ENCODE measurements around the gene PLXNB1. TPM values are rescaled to one million over a fixed set of nuclear protein-coding genes. Genes with fewer than 3 reads are reported as not detected.

PLXNB1 gene
- total and polyA plus RNA-seq, 2 experiments from 2014 or later = 49.0 to 144 TPM

GRCh38 chr3:48435223-48435595, 5.3 kb upstream of the PLXNB1 start:
- no peaks in the 10 kb centered on the region for H3K9me2 ChIP-seq (ENCODE audit: insufficient read depth)
- no peak for TF ChIP-seq ZNF114 (CRISPR knock-in tag; IDR thresholded peaks at IDR 0.05)
- no peak for TF ChIP-seq JUNB (IDR thresholded peaks at IDR 0.05; ENCODE audit: unreplicated experiment)
- TF ChIP-seq CREB1 (CRISPR knock-in tag; IDR thresholded peaks at IDR 0.05; ENCODE audit: low read depth) = no peak
- TF ChIP-seq, protein P1, sequence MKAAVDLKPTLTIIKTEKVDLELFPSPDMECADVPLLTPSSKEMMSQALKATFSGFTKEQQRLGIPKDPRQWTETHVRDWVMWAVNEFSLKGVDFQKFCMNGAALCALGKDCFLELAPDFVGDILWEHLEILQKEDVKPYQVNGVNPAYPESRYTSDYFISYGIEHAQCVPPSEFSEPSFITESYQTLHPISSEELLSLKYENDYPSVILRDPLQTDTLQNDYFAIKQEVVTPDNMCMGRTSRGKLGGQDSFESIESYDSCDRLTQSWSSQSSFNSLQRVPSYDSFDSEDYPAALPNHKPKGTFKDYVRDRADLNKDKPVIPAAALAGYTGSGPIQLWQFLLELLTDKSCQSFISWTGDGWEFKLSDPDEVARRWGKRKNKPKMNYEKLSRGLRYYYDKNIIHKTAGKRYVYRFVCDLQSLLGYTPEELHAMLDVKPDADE (IDR thresholded peaks at IDR 0.05) = no peak
- no peak for TF ChIP-seq ZNF331 (CRISPR knock-in tag; IDR thresholded peaks at IDR 0.05; ENCODE audit: low read depth)
- TF ChIP-seq NANOG (IDR thresholded peaks at IDR 0.05; ENCODE audit: borderline replicate concordance) = no peak
- TF ChIP-seq, protein P2, sequence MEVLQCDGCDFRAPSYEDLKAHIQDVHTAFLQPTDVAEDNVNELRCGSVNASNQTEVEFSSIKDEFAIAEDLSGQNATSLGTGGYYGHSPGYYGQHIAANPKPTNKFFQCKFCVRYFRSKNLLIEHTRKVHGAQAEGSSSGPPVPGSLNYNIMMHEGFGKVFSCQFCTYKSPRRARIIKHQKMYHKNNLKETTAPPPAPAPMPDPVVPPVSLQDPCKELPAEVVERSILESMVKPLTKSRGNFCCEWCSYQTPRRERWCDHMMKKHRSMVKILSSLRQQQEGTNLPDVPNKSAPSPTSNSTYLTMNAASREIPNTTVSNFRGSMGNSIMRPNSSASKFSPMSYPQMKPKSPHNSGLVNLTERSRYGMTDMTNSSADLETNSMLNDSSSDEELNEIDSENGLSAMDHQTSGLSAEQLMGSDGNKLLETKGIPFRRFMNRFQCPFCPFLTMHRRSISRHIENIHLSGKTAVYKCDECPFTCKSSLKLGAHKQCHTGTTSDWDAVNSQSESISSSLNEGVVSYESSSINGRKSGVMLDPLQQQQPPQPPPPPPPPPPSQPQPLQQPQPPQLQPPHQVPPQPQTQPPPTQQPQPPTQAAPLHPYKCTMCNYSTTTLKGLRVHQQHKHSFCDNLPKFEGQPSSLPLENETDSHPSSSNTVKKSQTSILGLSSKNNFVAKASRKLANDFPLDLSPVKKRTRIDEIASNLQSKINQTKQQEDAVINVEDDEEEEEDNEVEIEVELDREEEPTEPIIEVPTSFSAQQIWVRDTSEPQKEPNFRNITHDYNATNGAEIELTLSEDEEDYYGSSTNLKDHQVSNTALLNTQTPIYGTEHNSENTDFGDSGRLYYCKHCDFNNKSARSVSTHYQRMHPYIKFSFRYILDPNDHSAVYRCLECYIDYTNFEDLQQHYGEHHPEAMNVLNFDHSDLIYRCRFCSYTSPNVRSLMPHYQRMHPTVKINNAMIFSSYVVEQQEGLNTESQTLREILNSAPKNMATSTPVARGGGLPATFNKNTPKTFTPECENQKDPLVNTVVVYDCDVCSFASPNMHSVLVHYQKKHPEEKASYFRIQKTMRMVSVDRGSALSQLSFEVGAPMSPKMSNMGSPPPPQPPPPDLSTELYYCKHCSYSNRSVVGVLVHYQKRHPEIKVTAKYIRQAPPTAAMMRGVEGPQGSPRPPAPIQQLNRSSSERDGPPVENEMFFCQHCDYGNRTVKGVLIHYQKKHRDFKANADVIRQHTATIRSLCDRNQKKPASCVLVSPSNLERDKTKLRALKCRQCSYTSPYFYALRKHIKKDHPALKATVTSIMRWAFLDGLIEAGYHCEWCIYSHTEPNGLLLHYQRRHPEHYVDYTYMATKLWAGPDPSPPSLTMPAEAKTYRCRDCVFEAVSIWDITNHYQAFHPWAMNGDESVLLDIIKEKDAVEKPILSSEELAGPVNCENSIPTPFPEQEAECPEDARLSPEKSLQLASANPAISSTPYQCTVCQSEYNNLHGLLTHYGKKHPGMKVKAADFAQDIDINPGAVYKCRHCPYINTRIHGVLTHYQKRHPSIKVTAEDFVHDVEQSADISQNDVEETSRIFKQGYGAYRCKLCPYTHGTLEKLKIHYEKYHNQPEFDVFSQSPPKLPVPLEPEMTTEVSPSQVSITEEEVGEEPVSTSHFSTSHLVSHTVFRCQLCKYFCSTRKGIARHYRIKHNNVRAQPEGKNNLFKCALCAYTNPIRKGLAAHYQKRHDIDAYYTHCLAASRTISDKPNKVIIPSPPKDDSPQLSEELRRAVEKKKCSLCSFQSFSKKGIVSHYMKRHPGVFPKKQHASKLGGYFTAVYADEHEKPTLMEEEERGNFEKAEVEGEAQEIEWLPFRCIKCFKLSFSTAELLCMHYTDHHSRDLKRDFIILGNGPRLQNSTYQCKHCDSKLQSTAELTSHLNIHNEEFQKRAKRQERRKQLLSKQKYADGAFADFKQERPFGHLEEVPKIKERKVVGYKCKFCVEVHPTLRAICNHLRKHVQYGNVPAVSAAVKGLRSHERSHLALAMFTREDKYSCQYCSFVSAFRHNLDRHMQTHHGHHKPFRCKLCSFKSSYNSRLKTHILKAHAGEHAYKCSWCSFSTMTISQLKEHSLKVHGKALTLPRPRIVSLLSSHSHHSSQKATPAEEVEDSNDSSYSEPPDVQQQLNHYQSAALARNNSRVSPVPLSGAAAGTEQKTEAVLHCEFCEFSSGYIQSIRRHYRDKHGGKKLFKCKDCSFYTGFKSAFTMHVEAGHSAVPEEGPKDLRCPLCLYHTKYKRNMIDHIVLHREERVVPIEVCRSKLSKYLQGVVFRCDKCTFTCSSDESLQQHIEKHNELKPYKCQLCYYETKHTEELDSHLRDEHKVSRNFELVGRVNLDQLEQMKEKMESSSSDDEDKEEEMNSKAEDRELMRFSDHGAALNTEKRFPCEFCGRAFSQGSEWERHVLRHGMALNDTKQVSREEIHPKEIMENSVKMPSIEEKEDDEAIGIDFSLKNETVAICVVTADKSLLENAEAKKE (CRISPR knock-in tag; IDR thresholded peaks at IDR 0.05) = no peak
- no peak for TF ChIP-seq EZH2 (IDR thresholded peaks at IDR 0.05; ENCODE audit: low read depth, unreplicated experiment)
- TF ChIP-seq STAT1 (IDR thresholded peaks at IDR 0.05; ENCODE audit: unreplicated experiment) = no peak
- TF ChIP-seq EZH2phosphoT487 (IDR thresholded peaks at IDR 0.05; ENCODE audit: unreplicated experiment) = no peak
- no peak for TF ChIP-seq POLR2AphosphoS5 (IDR thresholded peaks at IDR 0.05; ENCODE audit: low read depth)
- TF ChIP-seq, protein P3, sequence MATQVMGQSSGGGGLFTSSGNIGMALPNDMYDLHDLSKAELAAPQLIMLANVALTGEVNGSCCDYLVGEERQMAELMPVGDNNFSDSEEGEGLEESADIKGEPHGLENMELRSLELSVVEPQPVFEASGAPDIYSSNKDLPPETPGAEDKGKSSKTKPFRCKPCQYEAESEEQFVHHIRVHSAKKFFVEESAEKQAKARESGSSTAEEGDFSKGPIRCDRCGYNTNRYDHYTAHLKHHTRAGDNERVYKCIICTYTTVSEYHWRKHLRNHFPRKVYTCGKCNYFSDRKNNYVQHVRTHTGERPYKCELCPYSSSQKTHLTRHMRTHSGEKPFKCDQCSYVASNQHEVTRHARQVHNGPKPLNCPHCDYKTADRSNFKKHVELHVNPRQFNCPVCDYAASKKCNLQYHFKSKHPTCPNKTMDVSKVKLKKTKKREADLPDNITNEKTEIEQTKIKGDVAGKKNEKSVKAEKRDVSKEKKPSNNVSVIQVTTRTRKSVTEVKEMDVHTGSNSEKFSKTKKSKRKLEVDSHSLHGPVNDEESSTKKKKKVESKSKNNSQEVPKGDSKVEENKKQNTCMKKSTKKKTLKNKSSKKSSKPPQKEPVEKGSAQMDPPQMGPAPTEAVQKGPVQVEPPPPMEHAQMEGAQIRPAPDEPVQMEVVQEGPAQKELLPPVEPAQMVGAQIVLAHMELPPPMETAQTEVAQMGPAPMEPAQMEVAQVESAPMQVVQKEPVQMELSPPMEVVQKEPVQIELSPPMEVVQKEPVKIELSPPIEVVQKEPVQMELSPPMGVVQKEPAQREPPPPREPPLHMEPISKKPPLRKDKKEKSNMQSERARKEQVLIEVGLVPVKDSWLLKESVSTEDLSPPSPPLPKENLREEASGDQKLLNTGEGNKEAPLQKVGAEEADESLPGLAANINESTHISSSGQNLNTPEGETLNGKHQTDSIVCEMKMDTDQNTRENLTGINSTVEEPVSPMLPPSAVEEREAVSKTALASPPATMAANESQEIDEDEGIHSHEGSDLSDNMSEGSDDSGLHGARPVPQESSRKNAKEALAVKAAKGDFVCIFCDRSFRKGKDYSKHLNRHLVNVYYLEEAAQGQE (IDR thresholded peaks at IDR 0.05; ENCODE audit: unreplicated experiment) = no peak
- TF ChIP-seq CTCF (conservative IDR thresholded peaks at IDR 0.05; ENCODE audit: low read depth in 2 of 2) = no peak
- peaks cover 34% of the 10 kb centered on the region for H3K4me1 Mint-ChIP-seq
- no peak overlapping the region for H3K4me3 ChIP-seq
- peaks cover 46% of the 10 kb centered on the region for H3F3A ChIP-seq (replicated peaks; ENCODE audit: low read depth)
- H3K36me3 ChIP-seq (ENCODE audit: insufficient read depth) = peaks cover 10% of the 10 kb centered on the region
- H3K36me3 Mint-ChIP-seq (ENCODE audit: low read depth) = peaks cover 41% of the 10 kb centered on the region
- peaks cover 7% of the 10 kb centered on the region for H3K27me3 Mint-ChIP-seq (ENCODE audit: insufficient read depth, low read depth, poor library complexity)
- peaks cover 17% of the 10 kb centered on the region for H3K4me1 ChIP-seq (ENCODE audit: insufficient read depth)
- H3K27me3 ChIP-seq (ENCODE audit: insufficient read depth) = no peaks in the 10 kb centered on the region
- no peaks in the 10 kb centered on the region for H3K9me3 Mint-ChIP-seq
- peaks cover 33% of the 10 kb centered on the region for H3K79me2 ChIP-seq (replicated peaks; ENCODE audit: insufficient read depth)
- ATAC-seq = no peak
- H2AFZ ChIP-seq = no peak overlapping the region
- H4K20me1 ChIP-seq (replicated peaks; ENCODE audit: insufficient read depth) = no peaks in the 10 kb centered on the region
- H3K4me2 ChIP-seq = no peak overlapping the region
- H3K27ac Mint-ChIP-seq = no peak overlapping the region; the same call in 1 of the 2 replicates
- no peak overlapping the region; the same call in 1 of the 2 replicates for H3K27ac ChIP-seq (ENCODE audit: low read depth)
- no peak for DNase-seq (ENCODE audit: low spot score)
- H3K4me3 Mint-ChIP-seq = no peak overlapping the region

Measured in GM23338 (cell line).